ENCODE measurements around the gene DAGLA.

DNA sequence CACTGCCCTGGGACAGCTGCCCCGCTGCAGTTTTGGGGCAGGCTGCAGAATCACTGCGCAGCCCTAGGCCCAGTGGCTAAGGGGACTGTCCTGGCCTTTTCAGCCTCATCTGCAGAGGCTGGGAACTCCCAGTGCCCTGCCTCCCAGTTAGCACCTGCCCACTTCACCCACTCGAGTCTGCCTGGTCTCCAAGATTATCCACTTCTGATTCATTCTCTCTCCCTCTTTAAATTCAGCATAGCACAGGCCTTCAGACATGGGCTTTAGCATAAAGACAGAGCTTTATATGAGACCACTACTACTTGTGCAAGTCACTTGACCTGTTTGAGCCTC, 8.9 kb downstream of the DAGLA start:
- TF ChIP-seq CTCF (IDR thresholded peaks at IDR 0.05), result no peak
- no peak for TF ChIP-seq POLR2A (IDR thresholded peaks at IDR 0.05)
